Spleen (tissue), 11 donors: Measurements from ENCODE around the gene AP3S1. TPM values are rescaled to one million over a fixed set of nuclear protein-coding genes. Genes with fewer than 3 reads are reported as not detected.

ENCODE experiments used
- DNase-seq: peaks from one replicate; pipeline ENCODE4 v3.0.0-alpha.2; 2020
- H3K27ac ChIP-seq, 8 donors: fragments of 200-600 bp; sonication (generic) in 7 of 8; 1 replicate in 4 of 8; 2 replicates in 4 of 8; pipeline versions ENCODE4 v1.5.0 to v1.8.0; 2016 to 2021; ENCODE audit warnings: inconsistent platforms in 4 of 8, mild to moderate bottlenecking in 4 of 8, moderate library complexity in 1 of 8
- H3K27me3 ChIP-seq, 7 donors: fragments of 200-600 bp; sonication (generic) in 6 of 7; replicated peaks in 1 of 7; 1 replicate in 4 of 7; 2 replicates in 3 of 7; pipeline versions ENCODE4 v1.5.0 to v1.8.0; 2016 to 2021; ENCODE audit warnings: inconsistent platforms in 3 of 7, mild to moderate bottlenecking in 1 of 7
- H3K36me3 ChIP-seq, 6 donors: fragments of 200-600 bp; sonication (generic) in 5 of 6; 1 replicate in 4 of 6; 2 replicates in 2 of 6; pipeline versions ENCODE4 v1.5.0 to v1.8.0; 2016 to 2021; ENCODE audit warnings: inconsistent platforms in 2 of 6
- H3K4me1 ChIP-seq, 6 donors: fragments of 200-600 bp; sonication (generic) in 5 of 6; 1 replicate in 3 of 6; 2 replicates in 3 of 6; pipeline versions ENCODE4 v1.5.0 to v1.8.0; 2016 to 2021; ENCODE audit warnings: inconsistent platforms in 3 of 6
- H3K4me3 ChIP-seq, 8 donors: fragments of 200-600 bp; sonication (generic) in 7 of 8; 1 replicate in 4 of 8; 2 replicates in 4 of 8; pipeline versions ENCODE4 v1.5.0 to v1.8.0; 2016 to 2021; ENCODE audit warnings: inconsistent platforms in 4 of 8, mild to moderate bottlenecking in 4 of 8, moderate library complexity in 2 of 8
- H3K9me3 ChIP-seq, 8 donors: fragments of 200-600 bp; sonication (generic) in 7 of 8; 1 replicate in 4 of 8; 2 replicates in 4 of 8; pipeline versions ENCODE4 v1.5.0 to v1.8.0; 2016 to 2021; ENCODE audit warnings: inconsistent platforms in 4 of 8
- POLR2A ChIP-seq, 3 donors: fragments of 450-650 bp; IDR thresholded peaks; one replicate each; pipeline ENCODE4 v1.5.1; 2017; ENCODE audit warnings: antibody characterized with exemption in 3 of 3, mild to moderate bottlenecking in 1 of 3
- POLR2AphosphoS5 ChIP-seq, 3 donors: sonication (generic); formaldehyde crosslinking; IDR thresholded peaks; one replicate each; pipeline ENCODE4 v1.5.1; 2017; ENCODE audit warnings: antibody characterized with exemption in 3 of 3
- WGBS, 5 donors: extraction: QIAGEN DNeasy Blood & Tissue Kit in 3 of 5; methylation state at CpG; one replicate each; pipeline versions ENCODE4 v1.1.5 to v1.1.7; 2013 to 2018; 5-methylcytosine and 5-hydroxymethylcytosine counted together
- intact Hi-C: fragments of 100-400 bp; cut with DNase I; formaldehyde crosslinking; loops from one replicate; pipeline ENCODE4 v1.15.0; 2023; ENCODE audit warnings: low total_unique reads
- polyA plus RNA-seq, 3 donors: library from polyadenylated mRNA; stranded (reverse); fragments of 200-250 nt; gene quantifications; one replicate each; pipeline ENCODE4 v1.2.1, GENCODE V29; 2013
- total RNA-seq, 7 donors: library from RNA; depleted of rRNA in 3 of 7; stranded (reverse); fragments of >200 nt in 3 of 7; fragmentation: NEBNext Ultra II Directional in 4 of 7; extraction: Animal tissue kit (Norgen Biotek cat#: 25700) in 4 of 7; gene quantifications; one replicate each; pipeline versions ENCODE4 v1.1.0 to v1.2.1, GENCODE V29; 2016 to 2021
- TF ChIP-seq, protein P1 (sequence below), 11 experiments: fragments of 200-600 bp in 7 of 11; fragments of 450-650 bp in 4 of 11; sonication (generic) in 4 of 11; IDR thresholded peaks in 8 of 11; conservative IDR thresholded peaks in 3 of 11; 1 replicate in 7 of 11; 2 replicates in 4 of 11; pipeline versions ENCODE4 v1.4.0 to v1.8.0; 2016 to 2021; ENCODE audit warnings: antibody characterized with exemption in 11 of 11, inconsistent platforms in 4 of 11, mild to moderate bottlenecking in 1 of 11
- donor health status: healthy with polysubstance abuse.
- donor health status: DM: no; HTN: no; CAD: no; lungs with moderate emphysema.
- donor health status: DM: no; HTN: no; CAD: no.
- donor health status: Bipolar disorder and iron deficiency.
- donor health status: healthy.
- donor health status: DM: no; HTN: no; CAD: no.
- donor health status: DM: yes; HTN: yes; CAD: no.

Gene AP3S1
- total and polyA plus RNA-seq, 10 donors = 42.0 to 190 (median 61.7) TPM

GRCh38 chr5:115849258-115849798 lies 7.6 kb downstream of the AP3S1 start:
- no peak overlapping the region for H3K4me3 ChIP-seq
- H3K9me3 ChIP-seq = peaks cover 0 to 11% (median 7%) of the 10 kb centered on the region in 8 donors
- WGBS, 5 donors = 92 to 98% (median 94%) methylated on average over 3 of the region's 3 CpGs
- H3K27ac ChIP-seq = no peak overlapping the region
- intact Hi-C loops = loop anchor here (10.0 kb wide), 1 partner anchor 215 kb away; no protein-coding TSS in a partner anchor
- H3K27me3 ChIP-seq = no peaks in the 10 kb centered on the region
- TF ChIP-seq POLR2A (IDR thresholded peaks at IDR 0.05) = no peak
- TF ChIP-seq POLR2AphosphoS5 (IDR thresholded peaks at IDR 0.05) = no peak
- TF ChIP-seq, protein P1, sequence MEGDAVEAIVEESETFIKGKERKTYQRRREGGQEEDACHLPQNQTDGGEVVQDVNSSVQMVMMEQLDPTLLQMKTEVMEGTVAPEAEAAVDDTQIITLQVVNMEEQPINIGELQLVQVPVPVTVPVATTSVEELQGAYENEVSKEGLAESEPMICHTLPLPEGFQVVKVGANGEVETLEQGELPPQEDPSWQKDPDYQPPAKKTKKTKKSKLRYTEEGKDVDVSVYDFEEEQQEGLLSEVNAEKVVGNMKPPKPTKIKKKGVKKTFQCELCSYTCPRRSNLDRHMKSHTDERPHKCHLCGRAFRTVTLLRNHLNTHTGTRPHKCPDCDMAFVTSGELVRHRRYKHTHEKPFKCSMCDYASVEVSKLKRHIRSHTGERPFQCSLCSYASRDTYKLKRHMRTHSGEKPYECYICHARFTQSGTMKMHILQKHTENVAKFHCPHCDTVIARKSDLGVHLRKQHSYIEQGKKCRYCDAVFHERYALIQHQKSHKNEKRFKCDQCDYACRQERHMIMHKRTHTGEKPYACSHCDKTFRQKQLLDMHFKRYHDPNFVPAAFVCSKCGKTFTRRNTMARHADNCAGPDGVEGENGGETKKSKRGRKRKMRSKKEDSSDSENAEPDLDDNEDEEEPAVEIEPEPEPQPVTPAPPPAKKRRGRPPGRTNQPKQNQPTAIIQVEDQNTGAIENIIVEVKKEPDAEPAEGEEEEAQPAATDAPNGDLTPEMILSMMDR (IDR thresholded peaks at IDR 0.05 in 8 of 11, conservative IDR thresholded peaks at IDR 0.05 in 3 of 11) = no peak
- peaks cover 0 to 81% (median 27%) of the 10 kb centered on the region in 6 donors for H3K4me1 ChIP-seq
- peaks cover 0 to 7% (median 0%) of the 10 kb centered on the region in 6 donors for H3K36me3 ChIP-seq
- DNase-seq = no peak

GRCh38 chr5:115850744-115851416 lies 9.1 kb downstream of the AP3S1 start:
- no peak for DNase-seq
- 74 to 90% (median 86%) methylated on average over 4 of the region's 4 CpGs for WGBS, 5 donors
- Histone ChIP-seq H3K27me3 (no peaks in the 10 kb centered on the region), H3K9me3 (peaks cover 0 to 12% (median 7%) of the 10 kb centered on the region in 8 donors), H3K4me3 (no peak overlapping the region), H3K36me3 (peaks cover 0 to 7% (median 0%) of the 10 kb centered on the region in 6 donors), H3K4me1 (peaks cover 0 to 77% (median 18%) of the 10 kb centered on the region in 6 donors), H3K27ac (peak overlapping the region in 1 of 8 donors; percentile 28)
- TF ChIP-seq POLR2AphosphoS5 (IDR thresholded peaks at IDR 0.05) = no peak
- TF ChIP-seq, protein P1 (IDR thresholded peaks at IDR 0.05 in 8 of 11, conservative IDR thresholded peaks at IDR 0.05 in 3 of 11) = no peak
- no peak for TF ChIP-seq POLR2A (IDR thresholded peaks at IDR 0.05)
- intact Hi-C loops = no loop called here

- Histone ChIP-seq H3K27me3 (no peaks in the 10 kb centered on the region), H3K4me3 (no peak overlapping the region), H3K9me3 (peaks cover 0 to 12% (median 7%) of the 10 kb centered on the region in 8 donors), H3K27ac (no peak overlapping the region), H3K36me3 (peaks cover 0 to 7% (median 0%) of the 10 kb centered on the region in 6 donors), H3K4me1 (peaks cover 0 to 73% (median 29%) of the 10 kb centered on the region in 6 donors)
- intact Hi-C loops = no loop called here
- no peak for TF ChIP-seq POLR2AphosphoS5 (IDR thresholded peaks at IDR 0.05)
- TF ChIP-seq POLR2A (IDR thresholded peaks at IDR 0.05) = no peak
- TF ChIP-seq, protein P1 (IDR thresholded peaks at IDR 0.05 in 8 of 11, conservative IDR thresholded peaks at IDR 0.05 in 3 of 11) = no peak
- WGBS, 5 donors = 90 to 96% (median 92%) methylated on average over 3 of the region's 3 CpGs
- DNase-seq = no peak
Measured at GRCh38 chr5:115854139-115854538, 12.4 kb downstream of the AP3S1 start.

DNA sequence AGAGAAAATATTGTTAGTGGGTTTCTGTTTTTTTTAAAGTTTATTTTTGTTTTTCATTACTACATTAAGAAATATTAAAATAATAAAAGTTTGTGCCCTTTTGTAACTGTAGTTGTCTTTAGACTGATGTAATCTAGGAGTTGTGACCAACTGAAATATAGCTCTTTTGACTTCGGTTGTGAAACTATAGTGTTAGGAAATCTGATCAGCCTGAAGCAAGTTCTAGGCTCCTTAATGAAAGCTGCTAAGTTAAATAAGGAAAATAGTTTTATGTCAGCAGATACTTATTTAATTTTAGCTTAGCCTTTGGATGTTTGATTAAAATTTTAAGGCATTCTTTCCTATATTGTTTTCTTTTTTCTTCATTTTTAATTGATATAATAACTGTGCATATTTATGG lies 14.2 kb downstream of the AP3S1 start:
- Histone ChIP-seq H3K27me3 (no peaks in the 10 kb centered on the region), H3K27ac (peak overlapping the region in 1 of 8 donors; percentile 21), H3K4me1 (peaks cover 0 to 55% (median 21%) of the 10 kb centered on the region in 6 donors), H3K4me3 (no peak overlapping the region), H3K36me3 (peaks cover 0 to 7% (median 0%) of the 10 kb centered on the region in 6 donors), H3K9me3 (peaks cover 0 to 12% (median 7%) of the 10 kb centered on the region in 8 donors)
- intact Hi-C loops = no loop called here
- DNase-seq = no peak
- WGBS, 5 donors = 38 to 82% (median 62%) methylated on average over 1 of the region's 1 CpG
- TF ChIP-seq, protein P1 (IDR thresholded peaks at IDR 0.05 in 8 of 11, conservative IDR thresholded peaks at IDR 0.05 in 3 of 11) = no peak
- TF ChIP-seq POLR2A (IDR thresholded peaks at IDR 0.05) (no peak), POLR2AphosphoS5 (IDR thresholded peaks at IDR 0.05) (no peak)
